ENCODE results near the gene POLL.

GRCh38 chr10:101536800-101537199, 51.3 kb downstream of the POLL start:
- TF ChIP-seq, protein P1, sequence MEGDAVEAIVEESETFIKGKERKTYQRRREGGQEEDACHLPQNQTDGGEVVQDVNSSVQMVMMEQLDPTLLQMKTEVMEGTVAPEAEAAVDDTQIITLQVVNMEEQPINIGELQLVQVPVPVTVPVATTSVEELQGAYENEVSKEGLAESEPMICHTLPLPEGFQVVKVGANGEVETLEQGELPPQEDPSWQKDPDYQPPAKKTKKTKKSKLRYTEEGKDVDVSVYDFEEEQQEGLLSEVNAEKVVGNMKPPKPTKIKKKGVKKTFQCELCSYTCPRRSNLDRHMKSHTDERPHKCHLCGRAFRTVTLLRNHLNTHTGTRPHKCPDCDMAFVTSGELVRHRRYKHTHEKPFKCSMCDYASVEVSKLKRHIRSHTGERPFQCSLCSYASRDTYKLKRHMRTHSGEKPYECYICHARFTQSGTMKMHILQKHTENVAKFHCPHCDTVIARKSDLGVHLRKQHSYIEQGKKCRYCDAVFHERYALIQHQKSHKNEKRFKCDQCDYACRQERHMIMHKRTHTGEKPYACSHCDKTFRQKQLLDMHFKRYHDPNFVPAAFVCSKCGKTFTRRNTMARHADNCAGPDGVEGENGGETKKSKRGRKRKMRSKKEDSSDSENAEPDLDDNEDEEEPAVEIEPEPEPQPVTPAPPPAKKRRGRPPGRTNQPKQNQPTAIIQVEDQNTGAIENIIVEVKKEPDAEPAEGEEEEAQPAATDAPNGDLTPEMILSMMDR (IDR thresholded peaks at IDR 0.05) = peak in 2 of 4 experiments; percentile 14 to 25
- TF ChIP-seq POLR2A (IDR thresholded peaks at IDR 0.05) = no peak
